NCI-H2029 (cell line): ENCODE measurements around the gene OIP5.
A peak's percentile ranks its signal among the peaks of the same experiment; 100 is the strongest.
"Not testable (repeated sequence)": the region's sequence is repeated elsewhere in the genome, so short reads cannot be mapped to it uniquely, and the experiment has no call there.

Experiments
- DNase-seq: peaks from one replicate; lab custom pipeline; 2025; lab: John Stamatoyannopoulos, UW

The OIP5 gene

DNA sequence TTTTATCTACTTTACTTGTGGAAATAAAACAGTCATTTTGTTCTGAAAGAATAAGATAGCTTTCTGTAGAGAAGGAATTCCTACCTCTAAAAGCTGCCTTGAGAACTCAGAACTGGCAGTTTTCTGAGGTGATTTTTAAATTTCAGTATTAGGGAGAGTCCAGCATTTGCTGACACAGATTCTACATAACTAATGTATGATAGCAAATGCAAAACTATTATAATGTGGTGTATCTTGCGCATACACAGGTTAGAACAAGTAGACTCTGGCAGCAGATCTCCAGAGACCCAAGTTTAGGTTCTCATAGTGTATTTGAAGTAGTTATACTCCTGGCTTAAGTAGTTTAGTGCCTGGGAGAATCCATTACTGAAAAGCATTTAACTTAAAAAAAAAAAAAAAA lies 30.8 kb downstream of the OIP5 start:
- no peak for DNase-seq

- not testable (repeated sequence) for DNase-seq
These were observed 31.3 kb downstream of the OIP5 start for GRCh38 chr15:41301139-41301538.

DNA sequence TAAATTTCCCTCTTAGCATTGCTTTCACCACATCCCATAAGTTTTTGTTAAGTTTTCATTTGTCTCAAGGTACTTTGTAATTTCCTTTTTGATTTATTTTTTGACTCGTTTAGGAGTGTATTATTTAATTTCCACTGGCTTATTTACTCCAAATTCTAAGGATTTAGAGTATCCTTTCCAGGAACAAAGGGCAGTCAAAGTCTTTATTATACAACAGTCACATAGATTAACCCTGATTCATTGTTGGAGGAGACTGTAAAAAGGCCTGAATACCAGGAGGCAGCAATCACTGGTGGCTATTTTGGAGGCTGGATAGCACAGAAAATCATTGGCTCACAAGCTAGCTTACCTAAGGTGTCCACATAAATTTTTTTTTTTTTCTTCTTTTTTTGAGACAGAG lies 39.9 kb downstream of the OIP5 start:
- DNase-seq = no peak

DNA sequence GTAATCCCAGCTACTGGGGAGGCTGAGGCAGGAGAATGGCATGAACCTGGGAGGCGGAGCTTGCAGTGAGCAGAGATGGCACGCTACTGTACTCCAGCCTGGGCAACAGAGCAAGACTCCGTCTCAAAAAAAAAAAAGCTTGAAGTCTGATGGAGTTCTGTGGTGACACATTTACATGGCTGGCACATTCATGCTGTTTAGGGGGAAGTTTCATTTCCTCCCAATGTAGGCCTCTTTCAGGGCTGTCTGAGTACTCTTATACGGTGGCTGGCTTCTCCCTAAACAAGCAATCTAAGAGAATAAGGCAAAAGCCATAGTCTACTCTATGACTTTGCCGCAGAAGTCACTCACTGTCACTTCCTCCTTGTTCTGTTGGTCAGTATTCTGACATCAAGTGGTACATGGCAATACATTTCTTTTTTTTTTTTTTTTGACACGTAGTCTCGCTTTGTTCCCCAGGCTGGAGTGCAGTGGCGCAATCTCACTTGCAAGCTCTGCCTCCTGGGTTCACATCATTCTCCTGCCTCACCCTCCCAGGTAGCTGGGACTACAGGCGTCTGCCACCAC lies 41.2 kb downstream of the OIP5 start:
- DNase-seq = no peak

- no peak for DNase-seq
These were observed 42.4 kb downstream of the OIP5 start for GRCh38 chr15:41289953-41290352.

- DNase-seq = no peak
These were observed 43.9 kb downstream of the OIP5 start for GRCh38 chr15:41288464-41288863.

DNA sequence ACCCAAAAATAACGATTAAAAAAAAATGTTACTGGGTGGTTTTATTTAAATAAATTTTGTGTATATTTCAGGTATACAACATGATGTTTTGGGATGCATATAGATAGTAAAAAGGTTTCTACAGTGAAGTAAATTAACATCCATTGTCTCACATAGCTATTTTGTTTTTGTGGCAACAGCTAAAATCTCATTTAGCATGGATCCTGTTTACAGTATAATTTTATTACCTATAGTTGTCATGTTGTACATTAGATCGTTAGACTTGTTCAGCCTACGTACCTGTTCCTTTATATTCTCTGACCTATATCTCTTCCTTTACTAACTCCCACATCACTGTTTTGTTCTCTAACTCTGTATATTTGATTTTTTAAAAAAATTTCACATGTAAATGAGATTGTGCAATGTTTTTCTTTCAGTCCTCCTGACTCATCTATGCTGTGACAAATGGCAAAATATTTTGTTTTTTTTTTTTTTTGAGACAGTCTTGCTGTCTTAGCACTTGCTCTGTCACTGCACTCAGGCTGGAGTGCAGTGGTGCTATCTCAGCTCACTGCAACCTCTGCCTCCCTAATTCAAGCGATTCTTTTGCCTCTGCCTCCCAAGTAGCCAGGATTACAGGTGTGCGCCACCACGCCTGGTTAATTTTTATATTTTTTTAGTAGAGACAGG lies 45.6 kb downstream of the OIP5 start:
- no peak for DNase-seq

DNA sequence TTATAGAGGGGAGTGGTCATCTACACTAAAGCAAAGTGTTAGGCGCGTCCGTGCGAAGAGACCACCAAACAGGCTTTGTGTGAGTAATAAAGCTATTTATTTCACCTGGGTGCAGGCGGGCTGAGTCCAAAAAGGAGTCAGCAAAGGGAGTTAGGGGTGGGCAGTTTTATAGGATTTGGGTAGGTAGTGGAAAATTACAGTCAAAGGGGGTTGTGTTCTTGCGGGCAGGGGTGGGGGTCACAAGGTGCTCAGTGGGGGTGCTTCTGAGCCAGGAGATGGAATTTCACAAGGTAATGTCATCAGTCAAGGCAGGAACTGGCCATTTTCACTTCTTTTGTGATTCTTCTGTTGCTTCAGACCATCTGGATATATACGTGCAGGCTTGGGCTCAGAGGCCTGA lies 47.1 kb downstream of the OIP5 start:
- no peak for DNase-seq

- no peak for DNase-seq
These were observed 47.8 kb downstream of the OIP5 start for GRCh38 chr15:41284427-41285177.

- DNase-seq = peak; percentile 89
These were observed 48.6 kb downstream of the OIP5 start for GRCh38 chr15:41283653-41284426.

DNA sequence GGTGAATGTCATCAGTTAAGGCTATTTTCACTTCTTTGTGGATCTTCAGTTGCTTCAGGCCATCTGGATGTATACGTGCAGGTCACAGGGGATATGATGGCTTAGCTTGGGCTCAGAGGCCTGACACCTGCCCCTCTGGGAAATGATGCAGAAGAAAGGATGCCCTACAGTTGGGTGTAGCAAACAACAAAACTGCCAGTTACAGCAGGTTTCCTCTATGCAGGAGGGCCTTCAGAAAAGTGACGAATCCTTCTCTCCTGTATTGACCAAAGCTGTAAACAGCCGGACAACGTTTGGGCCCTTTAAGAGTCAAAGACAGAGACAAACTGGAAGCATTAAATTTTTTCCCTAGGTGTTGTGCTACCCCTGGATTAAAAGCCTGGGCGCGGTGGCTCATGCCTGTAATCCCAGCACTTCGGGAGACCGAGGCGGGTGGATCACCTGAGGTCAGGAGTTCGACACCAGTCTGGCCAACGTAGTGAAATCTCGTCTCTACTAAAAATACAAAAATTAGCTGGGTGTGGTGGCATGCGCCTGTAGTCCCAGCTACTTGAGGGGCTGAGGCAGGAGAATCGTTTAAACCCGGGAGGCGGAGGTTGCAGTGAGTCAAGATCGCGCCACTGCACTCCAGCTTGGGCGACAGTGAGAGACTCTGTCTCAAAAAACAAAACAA lies 49.3 kb downstream of the OIP5 start:
- not testable (repeated sequence) for DNase-seq

DNA sequence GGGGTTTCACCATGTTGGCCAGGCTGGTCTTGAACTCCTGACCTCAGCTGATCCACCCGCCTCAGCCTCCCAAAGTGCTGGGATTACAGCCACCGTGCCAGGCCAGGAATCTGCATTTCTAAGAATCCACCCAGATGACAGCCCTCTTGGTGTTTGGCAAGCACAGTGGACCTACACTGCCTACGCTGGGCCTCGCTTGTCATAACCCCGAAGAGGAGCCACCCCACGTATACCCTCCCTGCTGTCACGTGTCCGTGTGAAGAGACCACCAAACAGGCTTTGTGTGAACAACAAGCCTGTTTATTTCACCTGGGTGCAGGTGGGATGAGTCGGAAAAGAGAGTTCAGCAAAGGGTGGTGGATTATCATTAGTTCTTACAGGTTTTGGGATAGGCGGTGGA lies 50.0 kb downstream of the OIP5 start:
- not testable (repeated sequence) for DNase-seq

DNA sequence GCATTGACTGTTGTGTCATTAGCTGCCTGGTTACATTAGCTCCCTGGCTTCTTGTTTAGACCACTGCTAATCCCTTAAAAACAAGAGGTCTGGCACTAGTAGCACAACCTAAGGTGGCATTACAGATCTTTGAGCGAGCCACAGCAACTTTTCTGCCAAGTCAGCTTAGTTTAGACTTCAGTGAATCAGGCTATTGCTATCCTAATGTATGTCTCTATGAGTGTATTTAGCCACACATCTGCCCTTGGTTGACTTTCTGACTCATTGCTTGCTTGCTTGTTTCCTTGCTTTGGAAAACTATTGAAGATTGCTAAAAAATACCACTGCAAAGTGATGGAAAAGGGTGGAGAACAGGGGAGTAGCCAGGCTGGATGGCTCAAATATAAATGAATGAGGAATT lies 51.2 kb downstream of the OIP5 start:
- DNase-seq = no peak

DNA sequence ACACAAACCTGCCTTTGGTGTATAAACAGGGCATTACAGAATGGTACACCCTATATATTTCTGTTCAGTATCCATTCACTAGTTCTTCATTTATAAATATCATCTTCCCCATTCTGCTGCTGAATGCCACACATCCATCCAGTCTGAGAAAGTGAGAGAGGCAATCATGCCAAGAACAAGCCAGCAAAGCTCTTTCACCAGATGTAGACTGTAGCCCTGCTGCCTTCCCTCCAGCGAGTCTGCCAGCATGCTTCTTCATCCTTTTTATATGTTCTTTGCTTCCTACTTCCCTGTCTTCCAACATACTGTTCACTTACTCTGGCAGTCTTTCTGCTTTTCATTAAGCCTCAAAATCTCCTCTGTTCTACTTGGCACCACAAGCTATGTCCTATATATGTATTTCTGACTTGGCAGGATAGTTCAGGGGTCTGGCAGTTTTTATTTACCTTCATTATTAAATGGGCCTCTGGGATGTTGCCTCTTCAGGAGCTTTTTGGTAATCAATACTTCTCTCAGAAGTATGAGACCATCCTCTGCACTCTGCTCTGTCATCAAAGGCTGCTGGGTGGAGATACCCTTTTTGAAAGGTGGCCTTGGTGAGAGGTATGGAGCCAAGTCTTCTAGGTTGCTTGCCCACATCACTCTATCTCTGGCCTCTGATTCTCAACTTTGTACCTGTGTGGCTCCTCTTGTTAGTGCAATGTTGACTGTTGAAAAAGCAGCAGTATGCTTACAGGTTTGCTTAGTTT lies 52.7 kb downstream of the OIP5 start:
- DNase-seq = no peak

DNA sequence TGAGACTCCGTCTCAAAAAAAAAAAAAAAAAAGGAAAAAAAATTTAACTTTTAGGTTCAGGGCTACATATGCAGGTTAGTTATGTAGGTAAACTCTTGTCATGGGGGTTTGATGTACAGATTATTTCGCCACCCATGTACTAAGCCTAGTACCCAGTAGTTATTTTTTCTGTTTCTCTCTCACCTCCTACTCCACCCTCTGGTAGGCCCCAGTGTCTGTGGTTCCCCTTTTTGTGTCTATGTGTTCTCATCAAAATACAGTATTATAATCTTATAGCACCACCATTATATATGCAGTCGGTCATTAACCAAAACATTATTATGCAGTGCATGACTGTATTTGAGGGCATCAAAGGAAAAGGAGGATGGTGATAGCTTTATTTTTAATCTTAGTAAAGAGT lies 54.1 kb downstream of the OIP5 start:
- DNase-seq = no peak

DNA sequence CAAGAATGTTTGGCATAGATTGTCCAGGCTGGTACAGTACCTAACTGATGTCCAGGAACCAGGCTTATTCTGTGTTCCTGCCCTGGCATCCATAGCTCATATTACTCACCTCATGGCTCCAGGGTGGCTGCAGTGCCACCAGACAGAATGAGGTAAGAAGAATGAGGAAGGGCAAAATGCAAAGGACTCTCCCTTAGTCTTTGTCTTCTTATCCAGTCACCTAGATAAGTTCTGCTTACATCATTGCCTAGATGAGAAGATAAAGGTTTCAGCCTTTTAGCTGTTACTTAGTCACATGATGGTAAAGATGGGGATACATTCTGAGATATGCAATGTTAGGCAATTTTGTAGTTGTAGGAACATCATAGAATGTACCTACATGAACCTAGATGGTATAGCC lies 55.6 kb downstream of the OIP5 start:
- no peak for DNase-seq

DNA sequence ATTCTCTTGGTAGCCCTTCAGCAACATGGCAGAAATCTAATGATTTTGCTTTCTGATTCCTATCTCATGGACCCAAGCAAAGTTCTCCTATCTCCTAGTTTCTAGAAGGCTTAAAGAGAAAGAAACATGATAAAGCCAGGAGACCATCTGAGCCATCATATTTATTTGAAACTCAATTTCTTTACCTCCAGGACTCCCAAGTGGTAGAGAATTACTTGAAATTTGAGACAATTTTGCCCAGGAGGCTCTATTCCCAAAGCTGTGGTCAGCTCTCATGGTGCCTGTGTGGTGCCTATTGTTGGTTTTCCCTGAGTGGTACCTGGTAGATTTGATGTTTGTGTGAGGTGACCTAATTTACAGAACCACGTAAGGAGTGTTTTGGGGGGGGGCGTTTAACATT lies 62.5 kb downstream of the OIP5 start:
- DNase-seq = no peak

DNA sequence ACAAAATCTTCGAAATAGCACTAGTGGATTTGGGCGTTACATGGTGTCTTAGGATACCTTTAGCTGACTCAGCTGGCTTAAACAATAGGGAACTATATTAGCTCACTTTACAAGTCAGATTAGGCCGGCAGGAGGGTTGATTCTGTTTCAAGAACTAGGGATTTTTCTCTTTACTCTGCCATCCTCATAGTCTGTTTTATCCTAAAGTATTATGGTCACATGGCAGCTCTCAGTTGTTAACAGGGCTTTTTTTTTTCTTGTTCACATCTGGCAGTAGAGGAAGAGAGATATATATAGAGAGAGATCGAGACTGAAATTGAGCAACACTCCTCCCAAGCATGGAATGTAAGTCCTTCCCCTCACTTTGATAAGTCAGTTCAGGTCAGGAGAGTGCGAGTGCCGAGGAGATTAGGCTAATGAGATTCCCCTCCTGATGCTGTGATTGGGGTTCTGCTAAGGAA lies 68.5 kb downstream of the OIP5 start:
- DNase-seq = no peak

- DNase-seq = no peak
These were observed 69.8 kb downstream of the OIP5 start for GRCh38 chr15:41262571-41262970.

DNA sequence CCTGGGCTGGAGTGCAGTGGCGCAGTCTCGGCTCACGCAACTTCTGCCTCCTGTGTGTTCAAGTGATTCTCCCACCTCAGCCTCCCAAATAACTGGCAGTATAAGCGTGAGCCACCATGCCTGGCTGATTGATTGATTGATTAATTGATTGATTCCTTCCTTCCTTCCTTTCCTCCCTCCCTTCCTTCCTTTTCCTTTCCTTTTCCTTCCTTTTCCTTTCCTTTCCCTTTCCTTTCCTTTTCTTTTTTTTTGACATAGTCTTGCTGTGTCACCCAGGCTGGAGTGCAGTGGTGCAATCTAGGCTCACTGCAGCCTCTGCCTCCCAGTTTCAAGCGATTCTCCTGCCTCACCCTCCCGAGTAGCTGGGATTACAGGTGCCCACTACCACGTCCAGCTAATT lies 71.5 kb downstream of the OIP5 start:
- not testable (repeated sequence) for DNase-seq

GRCh38 chr15:41259546-41260189 lies 72.7 kb downstream of the OIP5 start:
- no peak for DNase-seq
